CD14-positive monocyte (primary cell): ENCODE data around the gene MAP3K19. TPM values are rescaled to one million over a fixed set of nuclear protein-coding genes. Genes with fewer than 3 reads are reported as not detected.

Source experiments
- DNase-seq, 3 donors: peaks; one replicate each; pipeline ENCODE4 v3.0.0-alpha.2; 2011 to 2022
- H2AFZ ChIP-seq: 2 replicates; pipeline ENCODE4 v1.6.0; 2012; ENCODE audit warnings: mild to moderate bottlenecking, low read depth, low read length, inconsistent platforms; ENCODE audit not compliant: insufficient read depth, poor library complexity, severe bottlenecking
- H3K27ac ChIP-seq, 2 donors: 1 replicate in 1 of 2; 2 replicates in 1 of 2; pipeline ENCODE4 v1.5.1; 2012 to 2013; ENCODE audit warnings: low read length in 2 of 2, control low read depth in 1 of 2, inconsistent platforms in 1 of 2, low read depth in 1 of 2, mild to moderate bottlenecking in 1 of 2
- H3K27me3 ChIP-seq, 2 donors: one replicate each; pipeline versions ENCODE4 v1.6.0 to v1.6.1; 2011 to 2013; ENCODE audit warnings: low read length in 2 of 2; ENCODE audit not compliant: control insufficient read depth in 2 of 2, insufficient read depth in 2 of 2
- H3K36me3 ChIP-seq, 2 donors: replicated peaks in 1 of 2; 1 replicate in 1 of 2; 2 replicates in 1 of 2; pipeline versions ENCODE4 v1.5.1 to v1.6.1; 2012 to 2013; ENCODE audit warnings: low read length in 2 of 2, control low read depth in 1 of 2, inconsistent platforms in 1 of 2, mild to moderate bottlenecking in 1 of 2; ENCODE audit not compliant: insufficient read depth in 2 of 2, control insufficient read depth in 1 of 2
- H3K4me1 ChIP-seq, 2 donors: 1 replicate in 1 of 2; 2 replicates in 1 of 2; pipeline versions ENCODE4 v1.5.1 to v1.6.1; 2012 to 2013; ENCODE audit warnings: low read length in 2 of 2, control low read depth in 1 of 2, inconsistent platforms in 1 of 2, mild to moderate bottlenecking in 1 of 2, moderate library complexity in 1 of 2; ENCODE audit not compliant: insufficient read depth in 2 of 2, control insufficient read depth in 1 of 2
- H3K4me2 ChIP-seq: replicated peaks from 2 replicates; pipeline ENCODE3; 2012; ENCODE audit warnings: low read length, moderate library complexity, mild to moderate bottlenecking; ENCODE audit not compliant: poor library complexity, severe bottlenecking; ENCODE audit errors: extremely low read depth
- H3K4me3 ChIP-seq, 3 experiments: fragments of 200-600 bp in 1 of 3; sonication (generic) in 1 of 3; replicated peaks in 1 of 3; 1 replicate in 2 of 3; 2 replicates in 1 of 3; pipeline ENCODE4 v1.5.1; 2011 to 2013; ENCODE audit warnings: low read length in 3 of 3, mild to moderate bottlenecking in 3 of 3, control low read depth in 2 of 3, low read depth in 2 of 3, inconsistent platforms in 1 of 3, moderate library complexity in 1 of 3
- H3K79me2 ChIP-seq: 2 replicates; pipeline ENCODE4 v1.6.0; 2012; ENCODE audit warnings: mild to moderate bottlenecking, control low read depth, inconsistent platforms, low read length, moderate library complexity; ENCODE audit not compliant: insufficient read depth
- H3K9ac ChIP-seq: 2 replicates; pipeline ENCODE4 v1.6.0; 2017; ENCODE audit warnings: low read length, mild to moderate bottlenecking; ENCODE audit not compliant: insufficient read depth, poor library complexity, severe bottlenecking
- H3K9me3 ChIP-seq, 2 donors: replicated peaks in 1 of 2; 1 replicate in 1 of 2; 2 replicates in 1 of 2; pipeline versions ENCODE4 v1.5.1 to v1.6.1; 2012 to 2013; ENCODE audit warnings: low read length in 2 of 2, control low read depth in 1 of 2; ENCODE audit not compliant: control insufficient read depth in 1 of 2, insufficient read depth in 1 of 2
- H4K20me1 ChIP-seq: 2 replicates; pipeline ENCODE4 v1.6.0; 2012; ENCODE audit warnings: mild to moderate bottlenecking, low read length, control low read depth, moderate library complexity; ENCODE audit not compliant: insufficient read depth
- H3K27ac Mint-ChIP-seq, 7 donors: one replicate each; pipeline ENCODE4 v1.8.0; 2020; ENCODE audit warnings: mild to moderate bottlenecking in 7 of 7, mixed read lengths in 7 of 7, moderate library complexity in 6 of 7, inconsistent platforms in 2 of 7
- H3K27me3 Mint-ChIP-seq, 3 donors: one replicate each; pipeline ENCODE4 v1.8.0; 2021 to 2022; ENCODE audit warnings: low read depth in 3 of 3, mild to moderate bottlenecking in 3 of 3, mixed read lengths in 3 of 3, moderate library complexity in 3 of 3, inconsistent platforms in 1 of 3
- H3K36me3 Mint-ChIP-seq, 2 donors: one replicate each; pipeline ENCODE4 v1.8.0; 2020; ENCODE audit warnings: mixed read lengths in 2 of 2, inconsistent platforms in 1 of 2, mild to moderate bottlenecking in 1 of 2
- H3K4me1 Mint-ChIP-seq: one replicate; pipeline ENCODE4 v1.8.0; 2020; ENCODE audit warnings: mild to moderate bottlenecking, mixed read lengths
- H3K4me3 Mint-ChIP-seq, 2 donors: one replicate each; pipeline ENCODE4 v1.8.0; 2020; ENCODE audit warnings: mild to moderate bottlenecking in 2 of 2, mixed read lengths in 2 of 2, moderate library complexity in 1 of 2
- H3K9me3 Mint-ChIP-seq, 7 donors: one replicate each; pipeline ENCODE4 v1.8.0; 2020 to 2022; ENCODE audit warnings: mixed read lengths in 7 of 7, mild to moderate bottlenecking in 6 of 7, moderate library complexity in 6 of 7, inconsistent platforms in 2 of 7
- CTCF ChIP-seq: fragments of 200-600 bp; IDR thresholded peaks from one replicate; pipeline ENCODE4 v1.8.0; 2022; ENCODE audit warnings: antibody characterized with exemption, mild to moderate bottlenecking
- WGBS: methylation state at CpG from one replicate; pipeline ENCODE4 v1.1.5; 2013; ENCODE audit warnings: missing lambda C conversion rate; ENCODE audit not compliant: insufficient coverage; 5-methylcytosine and 5-hydroxymethylcytosine counted together
- intact Hi-C, 2 donors: fragments of 100-400 bp; cut with micrococcal nuclease; formaldehyde crosslinking; loops; one replicate each; pipeline versions ENCODE4 v1.15.0 to v1.15.1; 2023
- polyA plus RNA-seq, 3 donors: library from polyadenylated mRNA; depleted of rRNA in 1 of 3; unstranded in 2 of 3; stranded (reverse) in 1 of 3; fragments of 300-500 nt in 2 of 3; fragments of >200 nt in 1 of 3; fragmentation: Illumina TruSeq in 2 of 3; gene quantifications; 1 replicate in 2 of 3; 2 replicates in 1 of 3; pipeline ENCODE4 v1.2.3, GENCODE V29; 2012 to 2021

Gene MAP3K19
- polyA plus RNA-seq, 3 donors: not detected

- intact Hi-C loops: loop anchor here in 1 of 2 donors (10.0 kb wide), 1 partner anchor 118 kb away; the partner anchor contains the start of gene MAP3K19
- no peak for TF ChIP-seq CTCF
- no peak overlapping the region for H3K4me3 ChIP-seq
Observed at GRCh38 chr2:134927195-134927594, 120.1 kb downstream of the MAP3K19 start.

GRCh38 chr2:134926231-134926931 lies 120.9 kb downstream of the MAP3K19 start:
- peaks cover 39% of the 10 kb centered on the region for H3K4me1 Mint-ChIP-seq
- Histone ChIP-seq H2AFZ (no peak overlapping the region), H3K4me1 (peaks cover 6 to 16% of the 10 kb centered on the region in 2 donors), H3K4me3 (no peak overlapping the region), H3K9ac (no peak overlapping the region), H3K79me2 (peaks cover 100% of the 10 kb centered on the region), H3K9me3 (no peaks in the 10 kb centered on the region), H3K27me3 (no peaks in the 10 kb centered on the region), H3K4me2 (no peak overlapping the region), H3K36me3 (peaks cover 14 to 46% of the 10 kb centered on the region in 2 donors), H3K27ac (peak overlapping the region in 1 of 2 donors; percentile 20), H4K20me1 (peaks cover 99% of the 10 kb centered on the region)
- peak overlapping the region in 6 of 7 donors; percentile 0 to 71 (median 38) for H3K27ac Mint-ChIP-seq
- H3K27me3 Mint-ChIP-seq: no peaks in the 10 kb centered on the region
- H3K36me3 Mint-ChIP-seq: peaks cover 11 to 32% of the 10 kb centered on the region in 2 donors
- DNase-seq: no peak
- no peak overlapping the region for H3K4me3 Mint-ChIP-seq
- intact Hi-C loops: loop anchor here in 1 of 2 donors (10.0 kb wide), 1 partner anchor 118 kb away; the partner anchor contains the start of gene MAP3K19
- no peaks in the 10 kb centered on the region for H3K9me3 Mint-ChIP-seq
- 100% methylated on average over 2 of the region's 3 CpGs for WGBS
- TF ChIP-seq CTCF: no peak

More at GRCh38 chr2:134927195-134927594, 120.1 kb downstream of the MAP3K19 start:
- WGBS: no CpG with 5 or more reads among the region's 3 CpGs
- Histone ChIP-seq H3K4me2 (no peak overlapping the region), H3K27me3 (no peaks in the 10 kb centered on the region), H4K20me1 (peaks cover 99% of the 10 kb centered on the region), H3K36me3 (peaks cover 17 to 54% of the 10 kb centered on the region in 2 donors), H3K4me1 (peaks cover 6 to 8% of the 10 kb centered on the region in 2 donors), H3K27ac (peak overlapping the region in 1 of 2 donors; percentile 20), H3K79me2 (peaks cover 100% of the 10 kb centered on the region), H3K9me3 (no peaks in the 10 kb centered on the region), H3K9ac (no peak overlapping the region), H2AFZ (no peak overlapping the region)
- H3K27ac Mint-ChIP-seq: no peak overlapping the region
- H3K36me3 Mint-ChIP-seq: peaks cover 11 to 32% of the 10 kb centered on the region in 2 donors
- H3K4me1 Mint-ChIP-seq: peaks cover 40% of the 10 kb centered on the region
- no peak for DNase-seq
- H3K9me3 Mint-ChIP-seq: no peaks in the 10 kb centered on the region
- no peaks in the 10 kb centered on the region for H3K27me3 Mint-ChIP-seq
- H3K4me3 Mint-ChIP-seq: no peak overlapping the region
